Parathyroid adenoma (tissue), 2 donors: ENCODE results near the gene ADSL.

Source experiments
- H2AFZ ChIP-seq: fragments of 300-600 bp; sonication (generic); one replicate; pipeline ENCODE4 v1.7.0; 2017; ENCODE audit warnings: antibody characterized with exemption, mild to moderate bottlenecking
- H3K27ac ChIP-seq: fragments of 300-600 bp; sonication (generic); one replicate; pipeline ENCODE4 v1.7.0; 2017
- H3K27me3 ChIP-seq: fragments of 300-600 bp; sonication (generic); one replicate; pipeline ENCODE4 v1.7.0; 2017; ENCODE audit warnings: low read length; ENCODE audit not compliant: control insufficient read depth, insufficient read depth
- H3K36me3 ChIP-seq: fragments of 300-600 bp; sonication (generic); one replicate; pipeline ENCODE4 v1.7.0; 2017; ENCODE audit warnings: low read length; ENCODE audit not compliant: control insufficient read depth, insufficient read depth
- H3K4me1 ChIP-seq: fragments of 300-600 bp; sonication (generic); one replicate; pipeline ENCODE4 v1.7.0; 2017; ENCODE audit warnings: control low read depth
- H3K4me2 ChIP-seq: fragments of 300-600 bp; sonication (generic); one replicate; pipeline ENCODE4 v1.7.0; 2017; ENCODE audit warnings: low read length
- H3K4me3 ChIP-seq: fragments of 300-600 bp; sonication (generic); one replicate; pipeline ENCODE4 v1.7.0; 2017; ENCODE audit warnings: low read depth, low read length
- H3K79me2 ChIP-seq: fragments of 300-600 bp; sonication (generic); one replicate; pipeline ENCODE4 v1.7.0; 2017; ENCODE audit warnings: control low read depth
- H3K9ac ChIP-seq: fragments of 300-600 bp; sonication (generic); one replicate; pipeline ENCODE4 v1.7.0; 2017; ENCODE audit warnings: mild to moderate bottlenecking
- H3K9me3 ChIP-seq: fragments of 300-600 bp; sonication (generic); one replicate; pipeline ENCODE4 v1.7.0; 2017; ENCODE audit warnings: low read length; ENCODE audit not compliant: control insufficient read depth
- TF ChIP-seq, protein P1 (sequence below): fragments of 300-600 bp; sonication (generic); IDR thresholded peaks from one replicate; pipeline ENCODE4 v1.7.0; 2017; ENCODE audit warnings: antibody characterized with exemption, mild to moderate bottlenecking
- donor health status: primary hyperparathyroidism.

Gene ADSL

DNA sequence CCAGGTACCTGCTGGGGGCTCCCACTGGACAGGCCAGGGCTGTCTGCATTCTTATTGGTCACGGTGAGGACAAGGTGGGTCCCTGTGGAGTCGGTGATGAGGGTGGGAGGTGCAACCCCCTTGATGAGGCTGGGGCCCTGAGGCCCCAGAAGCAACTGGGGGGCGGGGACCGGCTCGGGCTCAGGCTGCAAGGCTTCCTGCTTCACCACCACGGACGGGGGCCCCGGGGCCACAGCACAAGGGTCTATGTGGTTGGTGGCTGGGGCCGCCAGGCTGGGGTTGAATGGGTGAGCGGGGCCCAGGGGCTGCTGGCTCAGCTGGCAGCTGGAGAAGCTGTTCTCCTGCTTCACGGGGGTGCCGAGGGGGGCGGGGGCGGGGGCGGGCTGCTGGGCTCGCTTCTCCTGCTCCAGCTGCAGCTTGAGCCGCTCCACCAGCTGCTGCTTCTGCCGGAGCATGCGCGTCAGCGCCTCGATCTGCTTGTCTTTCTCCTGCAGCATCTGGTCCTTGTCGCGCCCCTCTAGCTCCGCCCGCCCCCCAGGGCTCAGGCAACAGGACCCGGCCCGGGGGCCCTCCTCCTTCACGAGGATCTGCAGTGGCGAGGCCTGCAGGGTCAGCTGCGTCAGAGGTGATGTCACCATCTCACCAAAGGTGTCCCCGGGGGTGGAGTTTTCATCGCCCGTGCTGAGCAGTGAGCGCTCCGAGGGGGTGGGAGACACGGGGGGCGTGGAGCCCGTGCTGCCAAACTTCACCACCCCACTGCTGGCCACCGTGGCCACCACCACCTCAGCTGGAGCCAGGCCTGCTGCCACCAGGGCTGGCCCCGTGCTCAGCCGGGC, 72.3 kb downstream of the ADSL start:
- no peak overlapping the region for H3K9ac ChIP-seq
- H3K9me3 ChIP-seq = no peaks in the 10 kb centered on the region
- H3K4me2 ChIP-seq = no peak overlapping the region
- TF ChIP-seq, protein P1, sequence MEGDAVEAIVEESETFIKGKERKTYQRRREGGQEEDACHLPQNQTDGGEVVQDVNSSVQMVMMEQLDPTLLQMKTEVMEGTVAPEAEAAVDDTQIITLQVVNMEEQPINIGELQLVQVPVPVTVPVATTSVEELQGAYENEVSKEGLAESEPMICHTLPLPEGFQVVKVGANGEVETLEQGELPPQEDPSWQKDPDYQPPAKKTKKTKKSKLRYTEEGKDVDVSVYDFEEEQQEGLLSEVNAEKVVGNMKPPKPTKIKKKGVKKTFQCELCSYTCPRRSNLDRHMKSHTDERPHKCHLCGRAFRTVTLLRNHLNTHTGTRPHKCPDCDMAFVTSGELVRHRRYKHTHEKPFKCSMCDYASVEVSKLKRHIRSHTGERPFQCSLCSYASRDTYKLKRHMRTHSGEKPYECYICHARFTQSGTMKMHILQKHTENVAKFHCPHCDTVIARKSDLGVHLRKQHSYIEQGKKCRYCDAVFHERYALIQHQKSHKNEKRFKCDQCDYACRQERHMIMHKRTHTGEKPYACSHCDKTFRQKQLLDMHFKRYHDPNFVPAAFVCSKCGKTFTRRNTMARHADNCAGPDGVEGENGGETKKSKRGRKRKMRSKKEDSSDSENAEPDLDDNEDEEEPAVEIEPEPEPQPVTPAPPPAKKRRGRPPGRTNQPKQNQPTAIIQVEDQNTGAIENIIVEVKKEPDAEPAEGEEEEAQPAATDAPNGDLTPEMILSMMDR = no peak
- H3K4me1 ChIP-seq = no peaks in the 10 kb centered on the region
- H3K4me3 ChIP-seq = no peak overlapping the region
- H3K36me3 ChIP-seq = no peaks in the 10 kb centered on the region
- H3K27ac ChIP-seq = no peak overlapping the region
- no peaks in the 10 kb centered on the region for H3K27me3 ChIP-seq
- H2AFZ ChIP-seq = no peak overlapping the region
- no peaks in the 10 kb centered on the region for H3K79me2 ChIP-seq

DNA sequence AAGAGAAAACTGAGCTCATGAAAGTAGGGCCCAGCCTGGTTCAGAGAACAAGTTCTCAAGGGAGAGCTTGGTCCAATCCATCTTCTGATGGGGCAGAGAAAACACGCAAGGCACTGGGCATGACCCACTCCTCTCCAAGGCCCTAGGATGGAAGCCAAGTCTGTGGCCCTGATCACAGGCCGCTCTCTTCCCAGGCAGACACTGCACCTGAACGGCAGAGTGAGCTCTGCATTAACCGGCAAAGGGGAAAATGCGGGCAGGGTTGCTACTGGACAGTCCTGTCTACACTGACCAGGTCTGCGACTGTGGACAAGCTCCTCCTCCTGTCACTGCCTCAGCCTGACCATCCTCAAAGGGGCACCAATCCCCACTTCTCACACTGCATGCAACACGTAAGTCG, 73.4 kb downstream of the ADSL start:
- H3K27me3 ChIP-seq = no peaks in the 10 kb centered on the region
- no peaks in the 10 kb centered on the region for H3K79me2 ChIP-seq
- H3K9ac ChIP-seq = no peak overlapping the region
- no peaks in the 10 kb centered on the region for H3K9me3 ChIP-seq
- no peaks in the 10 kb centered on the region for H3K36me3 ChIP-seq
- H2AFZ ChIP-seq = no peak overlapping the region
- no peak overlapping the region for H3K4me2 ChIP-seq
- H3K4me3 ChIP-seq = no peak overlapping the region
- no peak overlapping the region for H3K27ac ChIP-seq
- no peaks in the 10 kb centered on the region for H3K4me1 ChIP-seq
- TF ChIP-seq, protein P1 = no peak

DNA sequence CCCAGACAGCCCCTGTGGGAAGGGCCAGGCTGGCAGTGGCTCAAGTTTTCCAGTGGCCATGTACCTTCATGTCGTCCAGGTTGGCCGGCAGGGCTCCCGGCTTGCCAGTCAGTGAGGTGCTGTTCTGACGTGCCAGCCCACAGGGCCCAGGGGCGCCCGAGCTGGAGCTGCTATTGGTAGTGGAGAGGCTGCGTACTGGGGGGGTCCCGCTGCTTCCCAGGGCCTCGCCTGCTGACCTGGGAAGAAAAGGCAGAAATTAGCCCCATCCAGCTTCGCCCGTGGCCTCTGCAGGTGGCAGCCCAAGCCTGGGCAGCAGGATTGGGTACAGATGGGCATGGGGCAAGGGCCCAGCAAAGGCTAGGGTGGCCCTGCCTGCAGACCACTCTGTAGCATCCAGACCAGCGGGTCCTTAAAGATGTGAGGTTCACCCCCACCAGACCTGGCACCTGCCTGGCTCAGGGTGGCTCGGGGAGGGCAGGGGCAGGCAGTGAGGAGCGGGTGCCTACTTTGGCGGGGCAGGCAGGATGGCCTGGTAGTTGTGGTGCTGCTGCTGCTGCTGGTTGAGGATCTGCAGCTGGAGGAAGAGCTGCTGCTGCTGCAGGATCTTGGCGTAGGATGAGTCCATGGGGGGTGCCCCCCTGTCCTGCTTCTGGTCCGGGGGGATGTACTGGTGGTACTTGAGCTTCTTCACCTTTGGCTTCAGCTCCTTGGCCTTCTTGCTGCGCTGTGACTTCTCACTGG, 74.2 kb downstream of the ADSL start:
- H3K4me1 ChIP-seq = no peaks in the 10 kb centered on the region
- no peaks in the 10 kb centered on the region for H3K9me3 ChIP-seq
- no peak overlapping the region for H3K4me3 ChIP-seq
- no peaks in the 10 kb centered on the region for H3K27me3 ChIP-seq
- no peaks in the 10 kb centered on the region for H3K79me2 ChIP-seq
- H2AFZ ChIP-seq = no peak overlapping the region
- H3K9ac ChIP-seq = no peak overlapping the region
- no peak overlapping the region for H3K4me2 ChIP-seq
- H3K27ac ChIP-seq = no peak overlapping the region
- no peaks in the 10 kb centered on the region for H3K36me3 ChIP-seq
- TF ChIP-seq, protein P1 = no peak

DNA sequence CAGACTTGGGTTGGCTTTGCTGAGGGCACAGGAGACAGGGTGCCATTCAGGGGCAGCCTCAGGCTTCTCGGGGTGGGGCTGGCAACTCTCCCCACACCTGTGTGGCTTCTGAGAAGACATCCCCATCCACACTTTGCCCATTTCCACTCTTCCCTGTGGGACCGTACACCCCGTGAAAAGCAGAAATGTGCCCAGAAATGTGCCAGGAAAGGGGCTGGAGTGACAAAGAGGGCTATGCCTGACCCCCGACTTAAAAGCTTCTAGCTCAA, 74.7 kb downstream of the ADSL start:
- H3K4me1 ChIP-seq = no peaks in the 10 kb centered on the region
- no peak overlapping the region for H3K4me3 ChIP-seq
- no peaks in the 10 kb centered on the region for H3K79me2 ChIP-seq
- no peak overlapping the region for H3K9ac ChIP-seq
- no peaks in the 10 kb centered on the region for H3K9me3 ChIP-seq
- no peak overlapping the region for H2AFZ ChIP-seq
- H3K27ac ChIP-seq = no peak overlapping the region
- TF ChIP-seq, protein P1 = no peak
- no peak overlapping the region for H3K4me2 ChIP-seq
- H3K36me3 ChIP-seq = no peaks in the 10 kb centered on the region
- no peaks in the 10 kb centered on the region for H3K27me3 ChIP-seq

DNA sequence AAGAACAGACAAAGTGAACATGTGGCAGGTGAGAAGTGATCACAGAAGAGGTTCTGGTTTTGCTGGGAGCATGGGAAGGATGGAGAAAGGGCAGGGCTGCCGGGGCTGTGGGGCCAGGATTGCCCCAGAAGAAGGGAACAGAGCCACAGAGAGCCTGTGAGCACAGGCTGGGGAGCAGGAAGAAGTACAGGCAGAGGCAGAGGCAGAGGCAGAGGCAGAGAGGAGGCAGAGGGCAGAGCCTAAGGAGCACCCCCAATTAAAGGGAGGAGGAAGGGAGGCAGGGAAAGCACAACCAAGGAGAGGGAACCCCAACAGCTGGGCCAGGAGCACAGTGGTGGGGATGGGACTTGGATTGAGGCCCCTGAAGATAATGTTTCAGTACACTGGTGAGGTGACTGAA, 75.6 kb downstream of the ADSL start:
- no peaks in the 10 kb centered on the region for H3K4me1 ChIP-seq
- H3K27ac ChIP-seq = no peak overlapping the region
- no peaks in the 10 kb centered on the region for H3K27me3 ChIP-seq
- H3K9me3 ChIP-seq = no peaks in the 10 kb centered on the region
- H2AFZ ChIP-seq = no peak overlapping the region
- no peak overlapping the region for H3K9ac ChIP-seq
- H3K79me2 ChIP-seq = no peaks in the 10 kb centered on the region
- no peaks in the 10 kb centered on the region for H3K36me3 ChIP-seq
- H3K4me2 ChIP-seq = no peak overlapping the region
- TF ChIP-seq, protein P1 = no peak
- H3K4me3 ChIP-seq = no peak overlapping the region
